Panc1 (cell line): ENCODE measurements around the gene TANK. TPM values are rescaled to one million over a fixed set of nuclear protein-coding genes. Genes with fewer than 3 reads are reported as not detected.
"Not testable (repeated sequence)": the region's sequence is repeated elsewhere in the genome, so short reads cannot be mapped to it uniquely, and the experiment has no call there.

ENCODE experiments used
- ATAC-seq: fragments of 200-7000 bp; cut with Tn5 transposase; 2 replicates; pipeline ENCODE4 v1.9.1; 2020; ENCODE audit warnings: mild to moderate bottlenecking, moderate library complexity
- BruUV-seq: library from RNA; stranded (reverse); fragments of 400-500 nt; replicated peaks from 2 replicates; lab custom pipeline; 2021; lab: Mats Ljungman, UMichigan
- CTCF ChIA-PET: fragments of 300-600 bp; sonication (Branson Sonifier 250); formaldehyde crosslinking; loops from one replicate; lab custom pipeline; 2022; ENCODE audit warnings: antibody characterized with exemption; lab: Charles Lee
- POLR2A ChIA-PET: fragments of 300-600 bp; sonication (Branson Sonifier 250); formaldehyde crosslinking; loops from one replicate; lab custom pipeline; 2022; ENCODE audit warnings: antibody characterized with exemption; lab: Charles Lee
- DNase-seq: peaks from one replicate; pipeline ENCODE4 v3.0.0-alpha.2; 2010; ENCODE audit warnings: low read depth, low spot score
- H3K27ac ChIP-seq: 2 replicates; pipeline ENCODE4 v1.5.1; 2011; ENCODE audit warnings: mild to moderate bottlenecking, low read length, inconsistent platforms
- H3K27me3 ChIP-seq: fragments of 200-500 bp; sonication (Bioruptor generic); 2 replicates; pipeline ENCODE4 v1.6.0; 2014; ENCODE audit warnings: low read length, inconsistent platforms; ENCODE audit not compliant: control insufficient read depth, insufficient read depth
- H3K36me3 ChIP-seq: fragments of 200-500 bp; sonication (Bioruptor generic); 2 replicates; pipeline ENCODE4 v1.5.1; 2014; ENCODE audit warnings: inconsistent platforms, mild to moderate bottlenecking, low read length, moderate library complexity; ENCODE audit not compliant: control insufficient read depth, insufficient read depth
- H3K4me1 ChIP-seq: 2 replicates; pipeline ENCODE4 v1.5.1; 2011; ENCODE audit warnings: inconsistent platforms, mild to moderate bottlenecking, low read length, moderate library complexity; ENCODE audit not compliant: control insufficient read depth, insufficient read depth
- H3K4me3 ChIP-seq, 2 experiments: 2 replicates each; pipeline ENCODE4 v1.5.1; 2011 to 2012; ENCODE audit warnings: low read depth in 2 of 2, low read length in 2 of 2, mild to moderate bottlenecking in 2 of 2, inconsistent platforms in 1 of 2, moderate library complexity in 1 of 2
- H3K9me3 ChIP-seq: fragments of 200-500 bp; sonication (Bioruptor generic); 2 replicates; pipeline ENCODE4 v1.5.1; 2014; ENCODE audit warnings: low read depth, mild to moderate bottlenecking, inconsistent platforms, low read length, moderate library complexity; ENCODE audit not compliant: control insufficient read depth, insufficient read depth
- CTCF ChIP-seq: fragments of 450-650 bp; IDR thresholded peaks from 2 replicates; pipeline ENCODE4 v1.5.1; 2017; ENCODE audit warnings: mild to moderate bottlenecking
- POLR2AphosphoS5 ChIP-seq: IDR thresholded peaks from 2 replicates; pipeline ENCODE4 v1.6.1; 2012; ENCODE audit warnings: mild to moderate bottlenecking, low read depth, low read length, moderate library complexity
- REST ChIP-seq, 2 experiments: IDR thresholded peaks; 2 replicates each; pipeline ENCODE4 v1.6.1; 2011 to 2012; ENCODE audit warnings: low read depth in 2 of 2, control low read depth in 1 of 2, low read length in 1 of 2, mild to moderate bottlenecking in 1 of 2, moderate library complexity in 1 of 2; ENCODE audit not compliant: insufficient read depth in 1 of 2
- SIN3A ChIP-seq: IDR thresholded peaks from 2 replicates; pipeline ENCODE4 v1.6.1; 2012; ENCODE audit warnings: low read depth, mild to moderate bottlenecking, low read length, moderate library complexity, borderline replicate concordance; ENCODE audit not compliant: insufficient read depth
- TCF7L2 ChIP-seq: IDR thresholded peaks from 2 replicates; pipeline ENCODE4 v1.6.1; 2011; ENCODE audit warnings: mild to moderate bottlenecking, low read depth, low read length, inconsistent platforms
- in situ Hi-C: cut with HindIII; loops from 2 replicates; pipeline ENCODE4 v1.10.0; 2016; ENCODE audit warnings: low sequenced_read_pairs, low pct_unique_long_range_greater_than_20kb
- intact Hi-C: fragments of 100-400 bp; cut with micrococcal nuclease; formaldehyde crosslinking; loops from one replicate; pipeline ENCODE4 v1.10.0; 2022; ENCODE audit not compliant: unreplicated experiment
- total RNA-seq: library from RNA; stranded (reverse); gene quantifications from one replicate; pipeline ENCODE4 v1.2.1, GENCODE V29; 2021; ENCODE audit not compliant: unreplicated experiment

Gene TANK
- total RNA-seq, 1 experiment from 2014 or later, result 36.0 TPM

GRCh38 chr2:161243905-161244304 lies 83.7 kb downstream of the TANK start:
- Histone ChIP-seq H3K36me3 (no peaks in the 10 kb centered on the region; the same call in 1 of the 2 replicates), H3K27ac (no peak overlapping the region), H3K27me3 (peaks cover under 1% of the 10 kb centered on the region), H3K4me3 (no peak overlapping the region), H3K4me1 (no peaks in the 10 kb centered on the region), H3K9me3 (no peaks in the 10 kb centered on the region)
- ATAC-seq (no peak), DNase-seq (no peak)
- CTCF ChIA-PET, result no interaction called here
- in situ Hi-C loops, result no loop called here
- TF ChIP-seq CTCF, result no peak
- TF ChIP-seq POLR2AphosphoS5, result no peak
- no peak for TF ChIP-seq TCF7L2
- no TSS peak for BruUV-seq
- intact Hi-C loops, result no loop called here
- POLR2A ChIA-PET, result no interaction called here

GRCh38 chr2:161244387-161245260 lies 84.4 kb downstream of the TANK start:
- H3K4me1 ChIP-seq, in situ Hi-C loops, H3K36me3 ChIP-seq, POLR2A ChIA-PET, BruUV-seq, intact Hi-C loops, CTCF ChIA-PET, H3K9me3 ChIP-seq, H3K27ac ChIP-seq, DNase-seq, H3K27me3 ChIP-seq, H3K4me3 ChIP-seq, ATAC-seq: not testable (repeated sequence)

GRCh38 chr2:161245261-161245553 lies 85.0 kb downstream of the TANK start:
- no peak overlapping the region for H3K4me3 ChIP-seq
- no peaks in the 10 kb centered on the region; the same call in 1 of the 2 replicates for H3K36me3 ChIP-seq
- H3K27me3 ChIP-seq, result peaks cover 4% of the 10 kb centered on the region
- in situ Hi-C loops (no loop called here), intact Hi-C loops (no loop called here)
- no peaks in the 10 kb centered on the region for H3K9me3 ChIP-seq
- ChIA-PET POLR2A (no interaction called here), CTCF (no interaction called here)
- BruUV-seq, result no TSS peak
- H3K4me1 ChIP-seq, result no peaks in the 10 kb centered on the region
- ATAC-seq (no peak), DNase-seq (no peak)
- TF ChIP-seq POLR2AphosphoS5 (no peak), TCF7L2 (no peak), REST (IDR thresholded peaks at IDR 0.05; ENCODE audit: insufficient read depth in 1 of 2, low read depth in 2 of 2, low read length in 1 of 2) (no peak), CTCF (no peak), SIN3A (no peak)
- no peak overlapping the region for H3K27ac ChIP-seq
